Neural cell (in vitro differentiated cells): ENCODE data around the gene JPT1. TPM values are rescaled to one million over a fixed set of nuclear protein-coding genes. Genes with fewer than 3 reads are reported as not detected.

ENCODE experiments used
- H2AFZ ChIP-seq: fragments of 200-600, 300-800 bp; sonication (generic), shearing (Covaris generic); 2 replicates; pipeline ENCODE4 v1.6.0; 2014; ENCODE audit warnings: low read depth, mild to moderate bottlenecking, antibody characterized with exemption, low read length, moderate library complexity
- H3F3A ChIP-seq: fragments of 200-600 bp; shearing (Covaris generic); 2 replicates; pipeline ENCODE4 v1.6.1; 2016; ENCODE audit warnings: mild to moderate bottlenecking, moderate library complexity, mixed read lengths, antibody characterized with exemption, low read length; ENCODE audit not compliant: insufficient read depth, poor library complexity, severe bottlenecking
- H3K27ac ChIP-seq: fragments of 200-600, 300-800 bp; sonication (generic), shearing (Covaris generic); 2 replicates; pipeline ENCODE4 v1.5.1; 2014; ENCODE audit warnings: mild to moderate bottlenecking, low read length, moderate library complexity
- H3K27me3 ChIP-seq: fragments of 300-800, 200-600 bp; sonication (generic), shearing (Covaris generic); 2 replicates; pipeline ENCODE4 v1.6.0; 2014; ENCODE audit warnings: mild to moderate bottlenecking, low read depth, low read length, moderate library complexity; ENCODE audit not compliant: insufficient read depth
- H3K36me3 ChIP-seq: fragments of 300-800, 200-600 bp; sonication (generic), shearing (Covaris generic); 2 replicates; pipeline ENCODE4 v1.5.1; 2014; ENCODE audit warnings: mild to moderate bottlenecking, antibody characterized with exemption, low read length, moderate library complexity; ENCODE audit not compliant: insufficient read depth
- H3K4me2 ChIP-seq: fragments of 300-800, 200-600 bp; sonication (generic), shearing (Covaris generic); 2 replicates; pipeline ENCODE4 v1.6.0; 2014; ENCODE audit warnings: mild to moderate bottlenecking, low read length
- H3K4me3 ChIP-seq: fragments of 300-800, 200-600 bp; sonication (generic), shearing (Covaris generic); 2 replicates; pipeline ENCODE4 v1.5.1; 2014; ENCODE audit warnings: mild to moderate bottlenecking, low read length, moderate library complexity
- H3K79me2 ChIP-seq: fragments of 200-600 bp; shearing (Covaris generic); replicated peaks from 2 replicates; pipeline ENCODE4 v1.6.0; 2014; ENCODE audit warnings: mild to moderate bottlenecking, low read length, moderate library complexity; ENCODE audit not compliant: insufficient read depth
- H3K9ac ChIP-seq: fragments of 300-800, 200-600 bp; sonication (generic), shearing (Covaris generic); 2 replicates; pipeline ENCODE4 v1.6.1; 2016; ENCODE audit warnings: mild to moderate bottlenecking, low read length, mixed read lengths
- H3K9me2 ChIP-seq: fragments of 200-600 bp; shearing (Covaris generic); 2 replicates; pipeline ENCODE4 v1.6.1; 2016; ENCODE audit warnings: mild to moderate bottlenecking, low read length, mixed read lengths; ENCODE audit not compliant: insufficient read depth
- H3K9me3 ChIP-seq: fragments of 200-600, 300-800 bp; sonication (generic), shearing (Covaris generic); 2 replicates; pipeline ENCODE4 v1.6.1; 2016; ENCODE audit warnings: mild to moderate bottlenecking, mixed run types, low read length, moderate library complexity, mixed read lengths
- H4K20me1 ChIP-seq: fragments of 200-600 bp; shearing (Covaris generic); 2 replicates; pipeline ENCODE4 v1.6.1; 2016; ENCODE audit warnings: mild to moderate bottlenecking, mixed run types; ENCODE audit not compliant: insufficient read depth
- EP300 ChIP-seq: fragments of 450-650 bp; conservative IDR thresholded peaks from 2 replicates; pipeline ENCODE4 v1.6.1; 2014; ENCODE audit warnings: antibody characterized with exemption, mild to moderate bottlenecking, moderate library complexity; ENCODE audit not compliant: poor library complexity, severe bottlenecking
- EZH2 ChIP-seq: fragments of 200-600, 300-800 bp; shearing (Covaris generic), sonication (generic); IDR thresholded peaks from 2 replicates; pipeline ENCODE4 v1.6.1; 2014; ENCODE audit warnings: antibody characterized with exemption, low read length, borderline replicate concordance, mild to moderate bottlenecking; ENCODE audit not compliant: insufficient read depth, poor library complexity, severe bottlenecking
- MXI1 ChIP-seq: fragments of 450-650 bp; conservative IDR thresholded peaks from 2 replicates; pipeline ENCODE4 v1.6.1; 2014; ENCODE audit warnings: antibody characterized with exemption, mild to moderate bottlenecking; ENCODE audit not compliant: poor library complexity, severe bottlenecking
- POLR2AphosphoS5 ChIP-seq: IDR thresholded peaks from 2 replicates; pipeline ENCODE4 v1.6.1; 2012
- RAD21 ChIP-seq: fragments of 450-650 bp; conservative IDR thresholded peaks from 2 replicates; pipeline ENCODE4 v1.6.1; 2014; ENCODE audit warnings: antibody characterized with exemption, mild to moderate bottlenecking, moderate library complexity
- SMC3 ChIP-seq: fragments of 450-650 bp; conservative IDR thresholded peaks from 2 replicates; pipeline ENCODE4 v1.6.1; 2014; ENCODE audit warnings: antibody characterized with exemption, mild to moderate bottlenecking, moderate library complexity; ENCODE audit not compliant: poor library complexity
- TAF1 ChIP-seq: IDR thresholded peaks from 2 replicates; pipeline ENCODE4 v1.6.1; 2012; ENCODE audit warnings: low read depth
- polyA plus RNA-seq: library from polyadenylated mRNA; depleted of rRNA; stranded (reverse); fragments of >200 nt; gene quantifications from 2 replicates; pipeline ENCODE4 v1.2.3, GENCODE V29; 2014
- TF ChIP-seq, protein P1 (sequence below): fragments of 450-650 bp; IDR thresholded peaks from 2 replicates; pipeline ENCODE4 v1.5.1; 2014; ENCODE audit warnings: antibody characterized with exemption, mild to moderate bottlenecking, moderate library complexity; ENCODE audit not compliant: poor library complexity, severe bottlenecking
- TF ChIP-seq, protein P2 (sequence below): IDR thresholded peaks from 2 replicates; pipeline ENCODE4 v1.6.1; 2012; ENCODE audit warnings: borderline replicate concordance

Gene JPT1
- polyA plus RNA-seq, 1 donor from 2014 or later, result 1,721 TPM

DNA sequence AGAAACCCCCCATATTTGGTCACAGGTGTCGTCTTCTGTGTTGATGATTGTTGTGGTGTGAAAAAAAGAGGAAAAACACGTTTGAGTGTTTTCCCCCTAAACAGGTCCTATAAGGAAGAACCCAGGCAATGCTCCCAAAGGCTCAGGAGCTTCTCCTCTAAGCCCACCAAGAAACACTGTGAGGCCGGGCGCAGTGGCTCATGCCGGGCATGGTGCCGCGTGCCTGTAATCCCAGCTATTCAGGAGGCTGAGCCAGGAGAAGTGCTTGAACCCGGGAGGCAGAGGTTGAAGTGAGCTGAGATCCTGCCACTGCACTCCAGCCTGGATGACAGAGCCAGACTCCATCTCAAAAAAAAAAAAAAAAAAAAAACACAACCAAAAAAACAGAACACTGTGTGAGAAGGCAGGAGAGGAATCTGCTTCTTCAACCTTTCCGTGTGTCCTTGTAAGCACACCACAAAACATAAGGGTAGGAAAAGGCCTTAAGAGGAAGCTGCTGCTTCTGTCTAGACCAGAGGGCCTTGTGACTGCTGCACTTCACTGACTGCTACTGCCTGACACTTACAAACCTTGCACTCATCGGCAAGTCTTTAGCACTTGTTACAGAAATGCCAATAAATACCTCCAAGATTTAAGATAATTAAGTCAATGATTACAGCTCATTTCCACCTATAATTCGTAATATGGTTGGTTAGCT is 9.3 kb downstream of the JPT1 start:
- no peak overlapping the region for H3K27ac ChIP-seq
- H3K4me2 ChIP-seq, result no peak overlapping the region
- no peaks in the 10 kb centered on the region for H3K9me2 ChIP-seq
- peaks cover 24% of the 10 kb centered on the region for H3K36me3 ChIP-seq
- TF ChIP-seq EZH2, result no peak
- TF ChIP-seq POLR2AphosphoS5, result no peak
- no peak for TF ChIP-seq TAF1
- no peak for TF ChIP-seq MXI1
- no peak for TF ChIP-seq EP300
- no peak for TF ChIP-seq RAD21
- TF ChIP-seq SMC3, result no peak
- TF ChIP-seq, protein P1, sequence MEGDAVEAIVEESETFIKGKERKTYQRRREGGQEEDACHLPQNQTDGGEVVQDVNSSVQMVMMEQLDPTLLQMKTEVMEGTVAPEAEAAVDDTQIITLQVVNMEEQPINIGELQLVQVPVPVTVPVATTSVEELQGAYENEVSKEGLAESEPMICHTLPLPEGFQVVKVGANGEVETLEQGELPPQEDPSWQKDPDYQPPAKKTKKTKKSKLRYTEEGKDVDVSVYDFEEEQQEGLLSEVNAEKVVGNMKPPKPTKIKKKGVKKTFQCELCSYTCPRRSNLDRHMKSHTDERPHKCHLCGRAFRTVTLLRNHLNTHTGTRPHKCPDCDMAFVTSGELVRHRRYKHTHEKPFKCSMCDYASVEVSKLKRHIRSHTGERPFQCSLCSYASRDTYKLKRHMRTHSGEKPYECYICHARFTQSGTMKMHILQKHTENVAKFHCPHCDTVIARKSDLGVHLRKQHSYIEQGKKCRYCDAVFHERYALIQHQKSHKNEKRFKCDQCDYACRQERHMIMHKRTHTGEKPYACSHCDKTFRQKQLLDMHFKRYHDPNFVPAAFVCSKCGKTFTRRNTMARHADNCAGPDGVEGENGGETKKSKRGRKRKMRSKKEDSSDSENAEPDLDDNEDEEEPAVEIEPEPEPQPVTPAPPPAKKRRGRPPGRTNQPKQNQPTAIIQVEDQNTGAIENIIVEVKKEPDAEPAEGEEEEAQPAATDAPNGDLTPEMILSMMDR, result no peak
- TF ChIP-seq, protein P2, sequence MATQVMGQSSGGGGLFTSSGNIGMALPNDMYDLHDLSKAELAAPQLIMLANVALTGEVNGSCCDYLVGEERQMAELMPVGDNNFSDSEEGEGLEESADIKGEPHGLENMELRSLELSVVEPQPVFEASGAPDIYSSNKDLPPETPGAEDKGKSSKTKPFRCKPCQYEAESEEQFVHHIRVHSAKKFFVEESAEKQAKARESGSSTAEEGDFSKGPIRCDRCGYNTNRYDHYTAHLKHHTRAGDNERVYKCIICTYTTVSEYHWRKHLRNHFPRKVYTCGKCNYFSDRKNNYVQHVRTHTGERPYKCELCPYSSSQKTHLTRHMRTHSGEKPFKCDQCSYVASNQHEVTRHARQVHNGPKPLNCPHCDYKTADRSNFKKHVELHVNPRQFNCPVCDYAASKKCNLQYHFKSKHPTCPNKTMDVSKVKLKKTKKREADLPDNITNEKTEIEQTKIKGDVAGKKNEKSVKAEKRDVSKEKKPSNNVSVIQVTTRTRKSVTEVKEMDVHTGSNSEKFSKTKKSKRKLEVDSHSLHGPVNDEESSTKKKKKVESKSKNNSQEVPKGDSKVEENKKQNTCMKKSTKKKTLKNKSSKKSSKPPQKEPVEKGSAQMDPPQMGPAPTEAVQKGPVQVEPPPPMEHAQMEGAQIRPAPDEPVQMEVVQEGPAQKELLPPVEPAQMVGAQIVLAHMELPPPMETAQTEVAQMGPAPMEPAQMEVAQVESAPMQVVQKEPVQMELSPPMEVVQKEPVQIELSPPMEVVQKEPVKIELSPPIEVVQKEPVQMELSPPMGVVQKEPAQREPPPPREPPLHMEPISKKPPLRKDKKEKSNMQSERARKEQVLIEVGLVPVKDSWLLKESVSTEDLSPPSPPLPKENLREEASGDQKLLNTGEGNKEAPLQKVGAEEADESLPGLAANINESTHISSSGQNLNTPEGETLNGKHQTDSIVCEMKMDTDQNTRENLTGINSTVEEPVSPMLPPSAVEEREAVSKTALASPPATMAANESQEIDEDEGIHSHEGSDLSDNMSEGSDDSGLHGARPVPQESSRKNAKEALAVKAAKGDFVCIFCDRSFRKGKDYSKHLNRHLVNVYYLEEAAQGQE, result no peak
- H3K9me3 ChIP-seq, result no peaks in the 10 kb centered on the region
- no peaks in the 10 kb centered on the region for H3F3A ChIP-seq
- H3K27me3 ChIP-seq, result no peaks in the 10 kb centered on the region
- H2AFZ ChIP-seq, result no peak overlapping the region
- H3K9ac ChIP-seq, result no peak overlapping the region
- H4K20me1 ChIP-seq, result peaks cover 79% of the 10 kb centered on the region
- no peak overlapping the region for H3K4me3 ChIP-seq
- peaks cover 59% of the 10 kb centered on the region for H3K79me2 ChIP-seq

DNA sequence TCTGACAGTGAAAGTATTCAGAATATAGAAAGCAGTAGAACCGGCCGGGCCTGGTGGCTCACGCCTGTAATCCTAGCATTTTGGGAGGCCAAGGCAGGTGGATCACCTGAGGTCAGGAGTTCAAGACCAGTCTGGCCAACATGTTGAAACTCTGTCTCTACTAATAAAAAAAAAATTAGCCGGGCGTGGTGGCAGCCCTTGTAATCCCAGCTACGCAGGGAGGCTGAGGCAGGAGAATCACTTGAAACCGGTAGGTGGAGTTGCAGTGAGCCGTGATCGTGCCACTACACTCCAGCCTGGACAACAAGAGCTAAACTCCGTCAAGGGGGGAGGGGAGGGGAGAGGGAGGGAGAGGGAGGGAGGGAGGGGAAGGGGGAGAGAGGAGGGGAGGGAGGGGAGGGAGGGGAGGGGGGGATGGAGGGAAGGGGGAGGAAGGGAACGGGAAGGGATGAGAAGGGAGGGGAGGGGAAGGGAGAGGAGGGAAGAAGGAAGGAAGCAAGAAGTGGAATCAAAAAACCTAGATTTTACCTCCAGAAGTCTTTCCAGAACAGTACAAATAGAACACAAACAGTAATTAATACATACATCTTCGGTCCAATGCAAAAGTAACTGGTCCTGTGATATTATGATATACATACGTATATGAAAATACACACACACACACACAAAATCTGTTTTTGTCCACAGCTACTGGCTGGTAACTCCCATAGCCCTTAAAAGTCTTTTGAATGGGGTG is 11.9 kb downstream of the JPT1 start:
- no peak overlapping the region for H3K4me2 ChIP-seq
- no peak overlapping the region for H3K4me3 ChIP-seq
- H3F3A ChIP-seq, result no peaks in the 10 kb centered on the region
- no peaks in the 10 kb centered on the region for H3K27me3 ChIP-seq
- peaks cover 63% of the 10 kb centered on the region for H4K20me1 ChIP-seq
- H3K9me2 ChIP-seq, result no peaks in the 10 kb centered on the region
- TF ChIP-seq, protein P1, result no peak
- no peak for TF ChIP-seq EZH2
- no peak for TF ChIP-seq EP300
- TF ChIP-seq TAF1, result no peak
- no peak overlapping the region for H3K9ac ChIP-seq
- H3K36me3 ChIP-seq, result peaks cover 25% of the 10 kb centered on the region
- H2AFZ ChIP-seq, result no peak overlapping the region
- H3K9me3 ChIP-seq, result no peaks in the 10 kb centered on the region
- H3K27ac ChIP-seq, result no peak overlapping the region
- peaks cover 44% of the 10 kb centered on the region for H3K79me2 ChIP-seq
